ENCODE data around the gene PPRC1.

Gene PPRC1

DNA sequence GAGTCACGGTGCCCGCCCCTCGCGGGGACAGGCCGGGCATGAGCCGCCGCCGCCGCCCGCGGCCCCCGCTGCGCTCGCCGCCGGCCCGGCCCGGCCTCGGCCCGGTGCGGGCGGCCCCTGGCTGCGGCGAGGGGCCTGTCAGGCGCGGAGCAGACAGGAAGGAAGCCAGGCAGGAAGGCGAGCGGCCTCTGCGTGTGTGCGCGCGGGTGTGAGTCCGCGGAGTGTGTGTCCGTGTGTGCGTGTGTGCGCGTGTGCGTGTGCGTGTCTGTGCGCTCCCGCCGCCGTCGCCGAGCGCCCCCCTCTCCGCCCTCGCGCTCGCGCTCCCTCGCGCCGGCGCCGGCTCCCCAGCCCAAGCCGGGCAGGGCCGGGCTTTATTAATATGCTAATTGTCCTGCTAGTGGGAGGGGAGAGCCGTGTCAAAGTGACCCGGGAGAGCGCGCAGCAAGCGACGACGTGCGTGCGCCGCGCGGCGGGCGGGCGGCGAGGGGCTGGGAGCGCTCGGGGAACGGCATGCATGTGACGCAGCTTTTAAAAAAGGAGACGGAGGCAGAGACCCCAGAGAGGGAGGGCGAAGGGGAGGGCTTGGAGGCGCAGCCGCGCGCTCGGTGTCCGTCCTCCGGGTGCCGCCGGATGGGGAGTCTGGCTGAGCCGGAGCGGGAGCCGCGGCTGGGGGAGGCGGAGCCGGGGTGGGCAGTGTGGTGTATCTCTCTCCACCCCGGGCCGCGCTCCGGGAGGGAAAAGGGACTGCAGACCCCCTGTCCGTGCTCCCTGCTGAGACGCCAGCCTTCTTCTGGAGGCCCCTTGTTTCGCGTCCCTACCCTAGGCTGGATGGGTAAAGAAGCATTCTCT is 12.5 kb upstream of the PPRC1 start, which contains the start of gene LDB1:
Gene LDB1, minus strand, starts transcription at position 227 of the 849 bp plus-strand sequence. CDS start 258 bp downstream, outside the sequence.
- Histone ChIP-seq H3K4ac (ENCODE audit: low read depth, low read length) (peak within 1 kb of the TSS; percentile 64), H3K79me2 (ENCODE audit: control insufficient read depth, insufficient read depth, low read length) (peaks cover 37% of the 10 kb centered on the region), H4K8ac (ENCODE audit: low read depth, low read length) (no peak within 1 kb of the TSS), H4K5ac (ENCODE audit: low read length) (no peak within 1 kb of the TSS), H3K56ac (ENCODE audit: low read length) (peak within 1 kb of the TSS; percentile 100), H3K4me3 (ENCODE audit: low read length) (peak within 1 kb of the TSS; percentile 68), H3K4me2 (ENCODE audit: low read length) (peak within 1 kb of the TSS; percentile 98), H2BK5ac (ENCODE audit: low read length) (peak within 1 kb of the TSS; percentile 98), H3K27ac (ENCODE audit: low read depth, low read length) (peak within 1 kb of the TSS; percentile 99), H3K9ac (ENCODE audit: low read length) (peak within 1 kb of the TSS; percentile 97), H2BK15ac (replicated peaks; ENCODE audit: low read depth) (no peak within 1 kb of the TSS), H2BK120ac (ENCODE audit: low read depth, low read length) (peak within 1 kb of the TSS; percentile 21), H3K4me1 (ENCODE audit: control insufficient read depth, low read depth, low read length) (peaks cover 33% of the 10 kb centered on the region), H3K27me3 (ENCODE audit: insufficient read depth, low read length, poor library complexity) (no peaks in the 10 kb centered on the region), H3K36me3 (ENCODE audit: control insufficient read depth, insufficient read depth, low read length) (no peaks in the 10 kb centered on the region), H3K18ac (ENCODE audit: low read length) (peak within 1 kb of the TSS; percentile 88), H3K23ac (ENCODE audit: low read length) (peak within 1 kb of the TSS; percentile 99), H2AK5ac (ENCODE audit: low read length) (no peak within 1 kb of the TSS), H3K79me1 (ENCODE audit: low read length) (peaks cover 10% of the 10 kb centered on the region)
- peak; percentile 92 for DNase-seq
- no CpG with 5 or more reads among the region's 104 CpGs for WGBS (ENCODE audit: extremely low coverage, insufficient coverage, low lambda C conversion rate)

- peak overlapping the region; percentile 66 for H3K4ac ChIP-seq (ENCODE audit: low read depth, low read length)
- peaks cover 30% of the 10 kb centered on the region for H3K79me2 ChIP-seq (ENCODE audit: control insufficient read depth, insufficient read depth, low read length)
- H4K5ac ChIP-seq (ENCODE audit: low read length) = no peak overlapping the region
- H3K36me3 ChIP-seq (ENCODE audit: control insufficient read depth, insufficient read depth, low read length) = no peaks in the 10 kb centered on the region
- H3K18ac ChIP-seq (ENCODE audit: low read length) = peak overlapping the region; percentile 91
- H2AK5ac ChIP-seq (ENCODE audit: low read length) = no peak overlapping the region
- H4K8ac ChIP-seq (ENCODE audit: low read depth, low read length) = no peak overlapping the region
- H3K9ac ChIP-seq (ENCODE audit: low read length) = peak overlapping the region; percentile 97
- peak overlapping the region; percentile 98 for H3K4me2 ChIP-seq (ENCODE audit: low read length)
- peak overlapping the region; percentile 35 for H2BK120ac ChIP-seq (ENCODE audit: low read depth, low read length)
- H3K23ac ChIP-seq (ENCODE audit: low read length) = no peak overlapping the region
- no CpG with 5 or more reads among the region's 15 CpGs for WGBS (ENCODE audit: extremely low coverage, insufficient coverage, low lambda C conversion rate)
- peak overlapping the region; percentile 99 for H3K27ac ChIP-seq (ENCODE audit: low read depth, low read length)
- DNase-seq = peak; percentile 99
- peaks cover 33% of the 10 kb centered on the region for H3K4me1 ChIP-seq (ENCODE audit: control insufficient read depth, low read depth, low read length)
- H3K27me3 ChIP-seq (ENCODE audit: insufficient read depth, low read length, poor library complexity) = no peaks in the 10 kb centered on the region
- H3K56ac ChIP-seq (ENCODE audit: low read length) = peak overlapping the region; percentile 100
- peak overlapping the region; percentile 27 for H2BK15ac ChIP-seq (replicated peaks; ENCODE audit: low read depth)
- H3K79me1 ChIP-seq (ENCODE audit: low read length) = peaks cover 10% of the 10 kb centered on the region
- peak overlapping the region; percentile 98 for H2BK5ac ChIP-seq (ENCODE audit: low read length)
- peak overlapping the region; percentile 68 for H3K4me3 ChIP-seq (ENCODE audit: low read length)
These were observed 11.7 kb upstream of the PPRC1 start for GRCh38 chr10:102120991-102121738.

- Histone ChIP-seq H2AK5ac (ENCODE audit: low read length) (no peak overlapping the region), H3K79me1 (ENCODE audit: low read length) (peaks cover 7% of the 10 kb centered on the region), H3K18ac (ENCODE audit: low read length) (peak overlapping the region; percentile 91), H3K23ac (ENCODE audit: low read length) (no peak overlapping the region), H2BK15ac (replicated peaks; ENCODE audit: low read depth) (peak overlapping the region; percentile 27), H3K27me3 (ENCODE audit: insufficient read depth, low read length, poor library complexity) (no peaks in the 10 kb centered on the region), H3K4ac (ENCODE audit: low read depth, low read length) (peak overlapping the region; percentile 66), H4K8ac (ENCODE audit: low read depth, low read length) (no peak overlapping the region), H3K27ac (ENCODE audit: low read depth, low read length) (peak overlapping the region; percentile 99), H3K56ac (ENCODE audit: low read length) (peak overlapping the region; percentile 100), H3K36me3 (ENCODE audit: control insufficient read depth, insufficient read depth, low read length) (no peaks in the 10 kb centered on the region), H3K4me2 (ENCODE audit: low read length) (peak overlapping the region; percentile 34), H2BK120ac (ENCODE audit: low read depth, low read length) (peak overlapping the region; percentile 35), H2BK5ac (ENCODE audit: low read length) (peak overlapping the region; percentile 83), H3K79me2 (ENCODE audit: control insufficient read depth, insufficient read depth, low read length) (peaks cover 24% of the 10 kb centered on the region), H3K4me3 (ENCODE audit: low read length) (no peak overlapping the region), H4K5ac (ENCODE audit: low read length) (peak overlapping the region; percentile 37), H3K9ac (ENCODE audit: low read length) (peak overlapping the region; percentile 65), H3K4me1 (ENCODE audit: control insufficient read depth, low read depth, low read length) (peaks cover 29% of the 10 kb centered on the region)
- WGBS (ENCODE audit: extremely low coverage, insufficient coverage, low lambda C conversion rate) = no CpG with 5 or more reads among the region's 6 CpGs
- peak; percentile 92 for DNase-seq
These were observed 11.0 kb upstream of the PPRC1 start for GRCh38 chr10:102121739-102122372.

DNA sequence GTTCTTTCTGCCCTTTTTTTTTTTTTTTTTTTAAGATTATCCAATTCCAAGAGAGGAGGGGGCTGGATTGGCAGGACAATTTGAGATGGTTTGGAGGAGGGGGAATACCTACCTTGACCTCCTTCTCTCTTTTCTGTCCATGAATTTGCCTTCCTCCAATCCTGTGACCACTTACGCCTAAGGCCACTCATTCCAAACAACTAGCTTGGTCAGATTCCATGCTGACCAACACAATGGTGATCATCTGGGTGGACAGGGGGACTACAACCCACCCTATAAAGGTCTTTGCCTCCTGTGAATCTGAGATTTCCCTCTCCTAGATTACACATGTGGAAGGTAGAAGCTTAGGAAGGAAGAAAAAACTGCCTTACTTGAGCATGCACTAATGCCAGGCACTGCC is 10.4 kb upstream of the PPRC1 start:
- peak overlapping the region; percentile 41 for H3K27ac ChIP-seq (ENCODE audit: low read depth, low read length)
- peak overlapping the region; percentile 25 for H3K23ac ChIP-seq (ENCODE audit: low read length)
- peaks cover 18% of the 10 kb centered on the region for H3K79me2 ChIP-seq (ENCODE audit: control insufficient read depth, insufficient read depth, low read length)
- H2AK5ac ChIP-seq (ENCODE audit: low read length) = peak overlapping the region; percentile 16
- no peaks in the 10 kb centered on the region for H3K36me3 ChIP-seq (ENCODE audit: control insufficient read depth, insufficient read depth, low read length)
- no peak overlapping the region for H4K8ac ChIP-seq (ENCODE audit: low read depth, low read length)
- H3K18ac ChIP-seq (ENCODE audit: low read length) = peak overlapping the region; percentile 15
- H3K4me1 ChIP-seq (ENCODE audit: control insufficient read depth, low read depth, low read length) = peaks cover 25% of the 10 kb centered on the region
- no peak overlapping the region for H2BK15ac ChIP-seq (replicated peaks; ENCODE audit: low read depth)
- H3K56ac ChIP-seq (ENCODE audit: low read length) = peak overlapping the region; percentile 100
- H3K4ac ChIP-seq (ENCODE audit: low read depth, low read length) = no peak overlapping the region
- DNase-seq = peak; percentile 37
- no peak overlapping the region for H2BK120ac ChIP-seq (ENCODE audit: low read depth, low read length)
- H4K5ac ChIP-seq (ENCODE audit: low read length) = no peak overlapping the region
- no peak overlapping the region for H3K4me2 ChIP-seq (ENCODE audit: low read length)
- H3K9ac ChIP-seq (ENCODE audit: low read length) = peak overlapping the region; percentile 65
- peaks cover 4% of the 10 kb centered on the region for H3K79me1 ChIP-seq (ENCODE audit: low read length)
- H3K27me3 ChIP-seq (ENCODE audit: insufficient read depth, low read length, poor library complexity) = no peaks in the 10 kb centered on the region
- no CpG with 5 or more reads among the region's 1 CpG for WGBS (ENCODE audit: extremely low coverage, insufficient coverage, low lambda C conversion rate)
- H3K4me3 ChIP-seq (ENCODE audit: low read length) = no peak overlapping the region
- peak overlapping the region; percentile 83 for H2BK5ac ChIP-seq (ENCODE audit: low read length)

DNA sequence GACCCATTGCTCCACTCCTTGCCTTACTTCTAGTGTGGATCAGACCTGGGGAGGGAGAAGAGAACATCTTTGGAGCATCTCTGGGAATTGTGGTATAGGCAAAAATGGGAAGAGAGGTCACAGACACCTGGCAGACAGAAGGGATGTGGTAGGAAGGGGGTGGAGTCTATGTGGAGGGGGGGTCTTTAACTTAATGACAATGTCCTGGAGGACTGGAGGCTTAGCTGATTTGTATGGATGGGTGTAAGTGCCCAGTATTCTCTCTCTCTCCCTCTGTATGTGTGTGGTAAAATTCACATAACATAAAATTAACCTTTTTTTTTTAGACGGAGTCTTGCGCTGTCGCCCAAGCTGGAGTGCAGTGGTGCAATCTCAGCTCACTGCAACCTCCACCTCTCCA is 9.6 kb upstream of the PPRC1 start:
- no peak overlapping the region for H2BK15ac ChIP-seq (replicated peaks; ENCODE audit: low read depth)
- no peak overlapping the region for H4K8ac ChIP-seq (ENCODE audit: low read depth, low read length)
- no peak overlapping the region for H2BK5ac ChIP-seq (ENCODE audit: low read length)
- no peak overlapping the region for H3K27ac ChIP-seq (ENCODE audit: low read depth, low read length)
- H3K79me2 ChIP-seq (ENCODE audit: control insufficient read depth, insufficient read depth, low read length) = peaks cover 10% of the 10 kb centered on the region
- H4K5ac ChIP-seq (ENCODE audit: low read length) = no peak overlapping the region
- no peaks in the 10 kb centered on the region for H3K36me3 ChIP-seq (ENCODE audit: control insufficient read depth, insufficient read depth, low read length)
- no peak overlapping the region for H3K18ac ChIP-seq (ENCODE audit: low read length)
- H3K4me2 ChIP-seq (ENCODE audit: low read length) = no peak overlapping the region
- H3K4me1 ChIP-seq (ENCODE audit: control insufficient read depth, low read depth, low read length) = peaks cover 20% of the 10 kb centered on the region
- peak overlapping the region; percentile 78 for H2AK5ac ChIP-seq (ENCODE audit: low read length)
- no peak overlapping the region for H2BK120ac ChIP-seq (ENCODE audit: low read depth, low read length)
- peak overlapping the region; percentile 50 for H3K23ac ChIP-seq (ENCODE audit: low read length)
- no peak overlapping the region for H3K4ac ChIP-seq (ENCODE audit: low read depth, low read length)
- H3K4me3 ChIP-seq (ENCODE audit: low read length) = no peak overlapping the region
- H3K9ac ChIP-seq (ENCODE audit: low read length) = no peak overlapping the region
- DNase-seq = no peak
- H3K27me3 ChIP-seq (ENCODE audit: insufficient read depth, low read length, poor library complexity) = no peaks in the 10 kb centered on the region
- peaks cover 2% of the 10 kb centered on the region for H3K79me1 ChIP-seq (ENCODE audit: low read length)
- no CpG with 5 or more reads among the region's 3 CpGs for WGBS (ENCODE audit: extremely low coverage, insufficient coverage, low lambda C conversion rate)
- peak overlapping the region; percentile 0 for H3K56ac ChIP-seq (ENCODE audit: low read length)
